ENCODE data around the gene GPR143.

Gene GPR143

DNA sequence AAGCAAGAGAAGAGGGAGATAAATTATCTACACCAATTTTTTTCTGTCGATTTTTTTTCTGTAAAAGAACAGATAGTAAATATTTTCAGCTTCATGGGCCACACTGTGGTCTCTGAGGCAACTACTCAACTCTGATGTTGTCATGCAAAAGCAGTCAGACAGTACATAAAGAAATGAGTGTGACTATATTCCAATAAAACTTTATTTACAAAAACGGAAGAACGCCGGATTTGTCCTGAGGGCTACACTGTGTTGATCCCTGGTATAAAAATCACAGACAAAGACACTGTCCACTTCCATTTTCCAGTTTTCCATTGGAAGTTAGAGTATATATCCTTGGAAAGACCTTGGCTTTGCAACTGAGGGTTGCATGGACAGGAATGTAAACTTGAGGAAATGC lies 18.0 kb downstream of the GPR143 start:
- TF ChIP-seq CTCF (IDR thresholded peaks at IDR 0.05; ENCODE audit: insufficient read depth, low read length) (no peak), REST (IDR thresholded peaks at IDR 0.05; ENCODE audit: insufficient replicate concordance, low read depth) (no peak), SPI1 (IDR thresholded peaks at IDR 0.05; ENCODE audit: borderline replicate concordance, low read depth) (no peak), POLR2AphosphoS5 (IDR thresholded peaks at IDR 0.05; ENCODE audit: low read depth) (no peak), GABPA (IDR thresholded peaks at IDR 0.05; ENCODE audit: low read depth) (no peak)
- no peak overlapping the region for H3K27ac ChIP-seq (replicated peaks)
- no peak overlapping the region for H3K4me3 ChIP-seq (replicated peaks; ENCODE audit: insufficient read depth, low read length)

GRCh38 chrX:9746148-9746888 lies 19.3 kb downstream of the GPR143 start:
- H3K27me3 ChIP-seq (ENCODE audit: insufficient read depth, poor library complexity, severe bottlenecking), result peaks cover 3% of the 10 kb centered on the region
- H3K4me3 ChIP-seq (replicated peaks; ENCODE audit: insufficient read depth, low read length), result no peak overlapping the region
- TF ChIP-seq REST (IDR thresholded peaks at IDR 0.05; ENCODE audit: insufficient replicate concordance, low read depth) (no peak), SPI1 (IDR thresholded peaks at IDR 0.05; ENCODE audit: borderline replicate concordance, low read depth) (no peak), CTCF (IDR thresholded peaks at IDR 0.05; ENCODE audit: insufficient read depth, low read length) (no peak), GABPA (IDR thresholded peaks at IDR 0.05; ENCODE audit: low read depth) (no peak), POLR2AphosphoS5 (IDR thresholded peaks at IDR 0.05; ENCODE audit: low read depth) (no peak)
- no peak overlapping the region for H3K27ac ChIP-seq (replicated peaks)
- DNase-seq (ENCODE audit: low read depth in 1 of 2, low spot score in 1 of 2), result no peak

More for the DNA sequence above, 18.0 kb downstream of the GPR143 start:
- peaks cover 3% of the 10 kb centered on the region for H3K27me3 ChIP-seq (ENCODE audit: insufficient read depth, poor library complexity, severe bottlenecking)
- no peak for DNase-seq (ENCODE audit: low read depth in 1 of 2, low spot score in 1 of 2)

DNA sequence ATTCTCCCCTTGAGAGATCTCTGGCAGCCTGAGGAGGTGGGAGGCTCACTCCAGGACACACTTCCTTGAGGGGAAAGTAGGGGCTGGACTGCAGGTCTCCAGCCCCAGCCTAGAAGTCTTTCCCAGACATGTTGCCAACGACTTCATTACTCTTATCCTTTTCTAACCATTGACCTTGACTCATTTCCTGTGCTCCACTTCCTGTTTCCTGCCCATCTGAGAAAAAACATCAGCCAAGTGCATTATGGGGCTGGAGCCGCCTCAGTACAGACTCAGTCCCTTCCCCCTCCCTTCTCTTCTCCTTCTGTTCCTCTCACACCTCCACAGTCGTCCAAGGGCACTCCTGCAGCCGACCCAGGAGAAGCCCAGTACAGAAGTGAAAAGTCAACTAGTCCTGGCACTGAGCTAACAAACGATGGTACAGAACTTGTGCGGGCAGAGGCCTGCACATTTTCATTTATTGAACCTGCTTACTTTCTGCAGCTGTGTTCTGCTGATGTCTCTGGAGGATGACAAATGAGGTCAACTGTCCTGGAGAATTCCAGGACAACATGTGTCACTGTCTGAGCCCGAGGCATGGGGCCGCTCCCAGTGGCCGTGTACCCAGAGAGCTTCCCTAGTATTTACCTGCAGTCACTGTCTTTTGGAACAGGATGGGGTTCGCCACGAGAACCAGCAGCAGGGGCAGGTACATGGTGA lies 20.1 kb downstream of the GPR143 start:
- Histone ChIP-seq H3K27ac (replicated peaks) (no peak overlapping the region), H3K4me3 (replicated peaks; ENCODE audit: insufficient read depth, low read length) (no peak overlapping the region), H3K27me3 (ENCODE audit: insufficient read depth, poor library complexity, severe bottlenecking) (peaks cover 3% of the 10 kb centered on the region)
- TF ChIP-seq CTCF (IDR thresholded peaks at IDR 0.05; ENCODE audit: insufficient read depth, low read length), result no peak
- TF ChIP-seq GABPA (IDR thresholded peaks at IDR 0.05; ENCODE audit: low read depth), result 0 out of 2 replicates have a peak, but pooled peaks have one; percentile 25
- DNase-seq (ENCODE audit: low read depth in 1 of 2, low spot score in 1 of 2), result no peak

Measured in HL-60 (cell line).